IMR-90 (cell line): ENCODE results near the gene ZYG11B. TPM values are rescaled to one million over a fixed set of nuclear protein-coding genes. Genes with fewer than 3 reads are reported as not detected.

Experiments used
- ATAC-seq: fragments of 200-7000 bp; cut with Tn5 transposase; 2 replicates; pipeline ENCODE4 v1.9.1; 2020; ENCODE audit warnings: low read depth, mild to moderate bottlenecking, moderate library complexity
- BruUV-seq: library from RNA; stranded (reverse); fragments of 400-500 nt; replicated peaks from 2 replicates; lab custom pipeline; 2021; lab: Mats Ljungman, UMichigan
- CTCF ChIA-PET: fragments of 300-600 bp; formaldehyde crosslinking; extraction: SDS; loops from one replicate; lab custom pipeline; 2021; ENCODE audit warnings: antibody characterized with exemption; lab: Yijun Ruan, JAX
- POLR2A ChIA-PET: fragments of 300-600 bp; sonication (Branson Sonifier 250); formaldehyde crosslinking; loops from one replicate; lab custom pipeline; 2022; ENCODE audit warnings: antibody characterized with exemption; ENCODE audit not compliant: unreplicated experiment; lab: Charles Lee
- DNase-seq: peaks from one replicate; pipeline ENCODE4 v3.0.0; 2013
- H2AFZ ChIP-seq: replicated peaks from 2 replicates; pipeline ENCODE3; 2013; ENCODE audit warnings: low read length, mild to moderate bottlenecking; ENCODE audit not compliant: poor library complexity
- H2AK5ac ChIP-seq: 2 replicates; pipeline ENCODE4 v1.6.1; 2013; ENCODE audit warnings: low read depth, low read length, inconsistent platforms
- H2AK9ac ChIP-seq: replicated peaks from 2 replicates; pipeline ENCODE3; 2013; ENCODE audit warnings: mild to moderate bottlenecking, low read depth, low read length, moderate library complexity; ENCODE audit not compliant: poor library complexity
- H2BK120ac ChIP-seq: 2 replicates; pipeline ENCODE4 v1.6.1; 2013; ENCODE audit warnings: low read depth, low read length, inconsistent platforms
- H2BK15ac ChIP-seq: 3 replicates; pipeline ENCODE4 v1.6.1; 2013; ENCODE audit warnings: low read depth, low read length, inconsistent platforms
- H2BK20ac ChIP-seq: 2 replicates; pipeline ENCODE4 v1.6.1; 2013; ENCODE audit warnings: low read depth, mild to moderate bottlenecking, inconsistent platforms, low read length, moderate library complexity
- H2BK5ac ChIP-seq: 2 replicates; pipeline ENCODE4 v1.6.1; 2013; ENCODE audit warnings: mild to moderate bottlenecking, low read depth, low read length, inconsistent platforms; ENCODE audit not compliant: poor library complexity, severe bottlenecking
- H3K14ac ChIP-seq: replicated peaks from 2 replicates; pipeline ENCODE4 v1.6.1; 2013; ENCODE audit warnings: low read depth, low read length, inconsistent platforms
- H3K18ac ChIP-seq: 2 replicates; pipeline ENCODE4 v1.6.1; 2013; ENCODE audit warnings: low read depth, low read length, control low read depth
- H3K23ac ChIP-seq: 2 replicates; pipeline ENCODE4 v1.6.1; 2013; ENCODE audit warnings: low read depth, low read length, inconsistent platforms
- H3K27ac ChIP-seq: 2 replicates; pipeline ENCODE4 v1.5.1; 2013; ENCODE audit warnings: mild to moderate bottlenecking, control low read depth, low read length; ENCODE audit not compliant: insufficient read depth
- H3K27me3 ChIP-seq: 2 replicates; pipeline ENCODE4 v1.6.1; 2013; ENCODE audit warnings: low read length; ENCODE audit not compliant: control insufficient read depth, insufficient read depth
- H3K36me3 ChIP-seq: 2 replicates; pipeline ENCODE4 v1.6.1; 2013; ENCODE audit warnings: low read length, mixed read lengths; ENCODE audit not compliant: control insufficient read depth, insufficient read depth
- H3K4ac ChIP-seq: 2 replicates; pipeline ENCODE4 v1.6.1; 2013; ENCODE audit warnings: low read depth, low read length, inconsistent platforms
- H3K4me1 ChIP-seq: 2 replicates; pipeline ENCODE4 v1.6.1; 2013; ENCODE audit warnings: low read length, mixed read lengths; ENCODE audit not compliant: control insufficient read depth, insufficient read depth
- H3K4me2 ChIP-seq: 2 replicates; pipeline ENCODE4 v1.6.1; 2013; ENCODE audit warnings: low read depth, mild to moderate bottlenecking, control low read depth, low read length, moderate library complexity
- H3K4me3 ChIP-seq: 2 replicates; pipeline ENCODE4 v1.5.1; 2013; ENCODE audit warnings: low read depth, mild to moderate bottlenecking, control low read depth, low read length, moderate library complexity; ENCODE audit not compliant: insufficient read depth
- H3K56ac ChIP-seq: 2 replicates; pipeline ENCODE4 v1.6.1; 2013; ENCODE audit warnings: low read length, inconsistent platforms; ENCODE audit not compliant: insufficient read depth; ENCODE audit errors: extremely low read depth
- H3K79me1 ChIP-seq, 2 experiments: 2 replicates each; pipeline ENCODE4 v1.6.1; 2013; ENCODE audit warnings: low read length in 2 of 2, inconsistent platforms in 1 of 2, low read depth in 1 of 2
- H3K9ac ChIP-seq: 2 replicates; pipeline ENCODE4 v1.6.1; 2013; ENCODE audit warnings: low read depth, low read length, control low read depth
- H3K9me1 ChIP-seq: 2 replicates; pipeline ENCODE4 v1.6.1; 2013; ENCODE audit warnings: low read length, inconsistent platforms; ENCODE audit not compliant: insufficient read depth
- H3K9me3 ChIP-seq: 2 replicates; pipeline ENCODE4 v1.6.1; 2013; ENCODE audit warnings: low read length; ENCODE audit not compliant: control insufficient read depth, insufficient read depth
- H4K20me1 ChIP-seq: 2 replicates; pipeline ENCODE4 v1.6.1; 2013; ENCODE audit warnings: low read length, inconsistent platforms; ENCODE audit not compliant: insufficient read depth
- H4K5ac ChIP-seq: 2 replicates; pipeline ENCODE4 v1.6.1; 2013; ENCODE audit warnings: mild to moderate bottlenecking, low read depth, low read length, control low read depth
- H4K8ac ChIP-seq, 2 experiments: 2 replicates each; pipeline ENCODE4 v1.6.1; 2013; ENCODE audit warnings: low read depth in 2 of 2, low read length in 2 of 2, control low read depth in 1 of 2, inconsistent platforms in 1 of 2
- H4K91ac ChIP-seq: 2 replicates; pipeline ENCODE4 v1.6.1; 2013; ENCODE audit warnings: low read depth, low read length, inconsistent platforms; ENCODE audit not compliant: insufficient read depth
- BHLHE40 ChIP-seq: fragments of 150-350 bp; IDR thresholded peaks from 2 replicates; pipeline ENCODE4 v1.6.1; 2016; ENCODE audit warnings: mild to moderate bottlenecking, low read depth, low read length
- CEBPB ChIP-seq: IDR thresholded peaks from 2 replicates; pipeline ENCODE4 v1.6.1; 2012; ENCODE audit warnings: low read depth, low read length, improper control_type of control experiment
- CHD1 ChIP-seq: IDR thresholded peaks from 2 replicates; pipeline ENCODE4 v1.6.1; 2012; ENCODE audit warnings: low read depth, low read length, improper control_type of control experiment
- CTCF ChIP-seq: conservative IDR thresholded peaks from 2 replicates; pipeline ENCODE4 v1.5.1; 2012; ENCODE audit warnings: mild to moderate bottlenecking, low read depth, low read length, improper control_type of control experiment
- ELK1 ChIP-seq: fragments of 150-350 bp; IDR thresholded peaks from 2 replicates; pipeline ENCODE4 v1.6.1; 2016; ENCODE audit warnings: low read depth, mild to moderate bottlenecking, low read length, moderate library complexity, borderline replicate concordance
- FOS ChIP-seq: fragments of 150-350 bp; IDR thresholded peaks from 2 replicates; pipeline ENCODE4 v1.6.1; 2016; ENCODE audit warnings: low read depth, low read length
- MAFK ChIP-seq: IDR thresholded peaks from 2 replicates; pipeline ENCODE4 v1.6.1; 2012; ENCODE audit warnings: low read depth, low read length, improper control_type of control experiment
- MAZ ChIP-seq: IDR thresholded peaks from 2 replicates; pipeline ENCODE4 v1.6.1; 2012; ENCODE audit warnings: low read depth, mild to moderate bottlenecking, low read length, improper control_type of control experiment, moderate library complexity, borderline replicate concordance
- MXI1 ChIP-seq: IDR thresholded peaks from 2 replicates; pipeline ENCODE4 v1.6.1; 2012; ENCODE audit warnings: low read depth, mild to moderate bottlenecking, low read length, moderate library complexity, borderline replicate concordance
- NFE2L2 ChIP-seq: fragments of 150-350 bp; IDR thresholded peaks from 2 replicates; pipeline ENCODE4 v1.6.1; 2016; ENCODE audit warnings: low read depth, mild to moderate bottlenecking, low read length
- POLR2A ChIP-seq: IDR thresholded peaks from 2 replicates; pipeline ENCODE4 v1.6.1; 2012; ENCODE audit warnings: mild to moderate bottlenecking, low read depth, low read length
- RAD21 ChIP-seq: IDR thresholded peaks from 2 replicates; pipeline ENCODE4 v1.6.1; 2012; ENCODE audit warnings: low read length, improper control_type of control experiment
- RCOR1 ChIP-seq: IDR thresholded peaks from 2 replicates; pipeline ENCODE4 v1.6.1; 2012; ENCODE audit warnings: mild to moderate bottlenecking, low read length, improper control_type of control experiment; ENCODE audit not compliant: insufficient replicate concordance
- RFX5 ChIP-seq: IDR thresholded peaks from 2 replicates; pipeline ENCODE4 v1.8.0; 2012; ENCODE audit warnings: low read depth, mild to moderate bottlenecking, low read length, moderate library complexity
- SMC3 ChIP-seq: fragments of 150-350 bp; IDR thresholded peaks from 2 replicates; pipeline ENCODE4 v1.6.1; 2016; ENCODE audit warnings: low read depth, mild to moderate bottlenecking, antibody characterized with exemption, low read length, moderate library complexity
- USF2 ChIP-seq: fragments of 150-350 bp; IDR thresholded peaks from 2 replicates; pipeline ENCODE4 v1.6.1; 2017; ENCODE audit warnings: mild to moderate bottlenecking, antibody characterized with exemption, low read length, low read depth
- WGBS, 2 experiments: methylation state at CpG; one replicate each; pipeline versions ENCODE4 v1.1.5 to v1.1.7; 2013; ENCODE audit warnings: missing lambda C conversion rate in 2 of 2; ENCODE audit not compliant: insufficient read length in 1 of 2; ENCODE audit errors: extremely low coverage in 2 of 2; 5-methylcytosine and 5-hydroxymethylcytosine counted together
- dilution Hi-C: fragments of 300-500 bp; cut with HindIII; formaldehyde crosslinking; loops from one replicate; pipeline ENCODE4 v1.14.3; 2018; ENCODE audit warnings: low sequenced_read_pairs; ENCODE audit not compliant: unreplicated experiment
- in situ Hi-C: fragments of 300-500 bp; cut with MboI; formaldehyde crosslinking; loops from 3 replicates; pipeline ENCODE4 v1.14.3; 2019; ENCODE audit warnings: low sequenced_read_pairs, inconsistent platforms, mixed read lengths
- intact Hi-C: fragments of 100-400 bp; cut with micrococcal nuclease; formaldehyde crosslinking; loops from 2 replicates; pipeline ENCODE4 v1.10.0; 2022
- polyA plus RNA-seq, 3 experiments: library from polyadenylated mRNA; depleted of rRNA; stranded (reverse); fragments of >200 nt; gene quantifications; 2 replicates each; pipeline ENCODE4 v1.2.3, GENCODE V29; 2012; ENCODE audit warnings: low replicate concordance in 1 of 3
- total RNA-seq: library from RNA; depleted of rRNA; stranded (reverse); fragments of >200 nt; gene quantifications from 2 replicates; pipeline ENCODE4 v1.2.3, GENCODE V29; 2012

Gene ZYG11B
- total and polyA plus RNA-seq, 2 of the 4 experiments (the other 2 are of a cell fraction) = 8.1 to 55.2 TPM

GRCh38 chr1:52836035-52836434 lies 109.8 kb downstream of the ZYG11B start:
- Histone ChIP-seq H2AK9ac (no peak overlapping the region), H3K9ac (no peak overlapping the region), H4K20me1 (no peaks in the 10 kb centered on the region), H3K56ac (no peak overlapping the region), H3K4me1 (no peaks in the 10 kb centered on the region), H2BK120ac (no peak overlapping the region), H3K27ac (no peak overlapping the region), H2BK20ac (no peak overlapping the region), H3K23ac (no peak overlapping the region), H2BK5ac (no peak overlapping the region), H3K27me3 (no peaks in the 10 kb centered on the region), H3K9me1 (no peaks in the 10 kb centered on the region), H3K9me3 (no peaks in the 10 kb centered on the region), H4K5ac (no peak overlapping the region), H2BK15ac (no peak overlapping the region), H3K18ac (no peak overlapping the region), H3K4me3 (no peak overlapping the region), H4K91ac (no peak overlapping the region), H3K36me3 (no peaks in the 10 kb centered on the region), H2AFZ (no peak overlapping the region), H3K4me2 (no peak overlapping the region), H3K79me1 (no peaks in the 10 kb centered on the region), H3K14ac (no peak overlapping the region), H3K4ac (no peak overlapping the region), H2AK5ac (no peak overlapping the region), H4K8ac (no peak overlapping the region)
- CTCF ChIA-PET = no interaction called here
- no CpG with 5 or more reads among the region's 3 CpGs for WGBS, 2 experiments
- no peak for TF ChIP-seq CHD1
- no peak for TF ChIP-seq FOS
- no peak for TF ChIP-seq ELK1
- no peak for TF ChIP-seq CTCF
- TF ChIP-seq RCOR1 = no peak
- no peak for TF ChIP-seq NFE2L2
- TF ChIP-seq RAD21 = no peak
- TF ChIP-seq POLR2A = no peak
- no peak for TF ChIP-seq USF2
- TF ChIP-seq MAFK = no peak
- no peak for TF ChIP-seq CEBPB
- no peak for TF ChIP-seq MAZ
- TF ChIP-seq RFX5 = no peak
- TF ChIP-seq MXI1 = no peak
- TF ChIP-seq BHLHE40 = no peak
- TF ChIP-seq SMC3 = no peak
- BruUV-seq = no TSS peak
- DNase-seq (no peak), ATAC-seq (no peak)
- dilution Hi-C loops (no loop called here), intact Hi-C loops (no loop called here), in situ Hi-C loops (no loop called here)
- POLR2A ChIA-PET = no interaction called here
